Measurements from ENCODE around the gene PVRIG.
"Not testable (repeated sequence)": the region's sequence is repeated elsewhere in the genome, so short reads cannot be mapped to it uniquely, and the experiment has no call there.

GRCh38 chr7:100262896-100263295 lies 43.1 kb downstream of the PVRIG start:
- not testable (repeated sequence) for TF ChIP-seq CTCF (IDR thresholded peaks at IDR 0.05); GTF2I (CRISPR knock-in tag; conservative IDR thresholded peaks at IDR 0.05)

All from WTC11 (cell line).